ENCODE data around the gene FGD5. TPM values are rescaled to one million over a fixed set of nuclear protein-coding genes. Genes with fewer than 3 reads are reported as not detected.

Gene FGD5
- total and polyA plus RNA-seq, 8 donors, result 25.4 to 49.4 (median 41.7) TPM

DNA sequence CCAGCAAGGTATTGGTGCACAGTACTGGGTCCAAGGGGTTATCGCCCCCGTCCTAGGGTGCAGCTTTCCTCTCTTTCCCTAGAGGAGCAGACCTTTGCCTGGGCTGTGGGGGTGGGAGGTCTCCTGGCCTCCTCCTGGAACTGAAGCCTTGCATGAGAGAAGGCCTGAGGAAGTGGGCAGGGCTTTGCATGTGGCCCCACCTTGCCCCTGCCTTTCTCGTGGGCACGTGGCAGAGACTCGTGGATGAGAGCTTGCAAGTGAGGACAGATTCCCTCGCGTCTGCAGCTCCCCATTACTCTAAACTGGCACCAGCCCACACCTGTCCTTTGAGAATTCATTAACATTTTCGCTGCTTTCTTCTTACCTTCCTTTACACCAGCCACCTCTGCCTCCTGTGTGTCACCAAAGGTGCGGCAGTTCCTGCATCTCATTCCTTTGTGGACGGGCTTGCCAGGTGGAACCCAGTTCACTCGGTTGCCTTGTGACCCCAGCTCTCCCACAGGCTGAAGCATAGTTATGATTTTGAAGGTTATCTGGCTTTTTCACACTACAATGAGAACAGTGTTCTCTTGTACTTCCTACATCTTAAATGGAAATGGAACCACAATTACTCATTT is 87.7 kb downstream of the FGD5 start:
- Histone ChIP-seq H3K27ac (no peak overlapping the region), H3K4me1 (no peaks in the 10 kb centered on the region), H3K4me3 (no peak overlapping the region), H3K9me3 (no peaks in the 10 kb centered on the region), H3K27me3 (no peaks in the 10 kb centered on the region), H3K36me3 (no peaks in the 10 kb centered on the region)
- intact Hi-C loops (cut with DNase I), result no loop called here
- no peak for ATAC-seq
- TF ChIP-seq, protein P1, sequence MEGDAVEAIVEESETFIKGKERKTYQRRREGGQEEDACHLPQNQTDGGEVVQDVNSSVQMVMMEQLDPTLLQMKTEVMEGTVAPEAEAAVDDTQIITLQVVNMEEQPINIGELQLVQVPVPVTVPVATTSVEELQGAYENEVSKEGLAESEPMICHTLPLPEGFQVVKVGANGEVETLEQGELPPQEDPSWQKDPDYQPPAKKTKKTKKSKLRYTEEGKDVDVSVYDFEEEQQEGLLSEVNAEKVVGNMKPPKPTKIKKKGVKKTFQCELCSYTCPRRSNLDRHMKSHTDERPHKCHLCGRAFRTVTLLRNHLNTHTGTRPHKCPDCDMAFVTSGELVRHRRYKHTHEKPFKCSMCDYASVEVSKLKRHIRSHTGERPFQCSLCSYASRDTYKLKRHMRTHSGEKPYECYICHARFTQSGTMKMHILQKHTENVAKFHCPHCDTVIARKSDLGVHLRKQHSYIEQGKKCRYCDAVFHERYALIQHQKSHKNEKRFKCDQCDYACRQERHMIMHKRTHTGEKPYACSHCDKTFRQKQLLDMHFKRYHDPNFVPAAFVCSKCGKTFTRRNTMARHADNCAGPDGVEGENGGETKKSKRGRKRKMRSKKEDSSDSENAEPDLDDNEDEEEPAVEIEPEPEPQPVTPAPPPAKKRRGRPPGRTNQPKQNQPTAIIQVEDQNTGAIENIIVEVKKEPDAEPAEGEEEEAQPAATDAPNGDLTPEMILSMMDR (IDR thresholded peaks at IDR 0.05), result no peak
- DNase-seq, result no peak

DNA sequence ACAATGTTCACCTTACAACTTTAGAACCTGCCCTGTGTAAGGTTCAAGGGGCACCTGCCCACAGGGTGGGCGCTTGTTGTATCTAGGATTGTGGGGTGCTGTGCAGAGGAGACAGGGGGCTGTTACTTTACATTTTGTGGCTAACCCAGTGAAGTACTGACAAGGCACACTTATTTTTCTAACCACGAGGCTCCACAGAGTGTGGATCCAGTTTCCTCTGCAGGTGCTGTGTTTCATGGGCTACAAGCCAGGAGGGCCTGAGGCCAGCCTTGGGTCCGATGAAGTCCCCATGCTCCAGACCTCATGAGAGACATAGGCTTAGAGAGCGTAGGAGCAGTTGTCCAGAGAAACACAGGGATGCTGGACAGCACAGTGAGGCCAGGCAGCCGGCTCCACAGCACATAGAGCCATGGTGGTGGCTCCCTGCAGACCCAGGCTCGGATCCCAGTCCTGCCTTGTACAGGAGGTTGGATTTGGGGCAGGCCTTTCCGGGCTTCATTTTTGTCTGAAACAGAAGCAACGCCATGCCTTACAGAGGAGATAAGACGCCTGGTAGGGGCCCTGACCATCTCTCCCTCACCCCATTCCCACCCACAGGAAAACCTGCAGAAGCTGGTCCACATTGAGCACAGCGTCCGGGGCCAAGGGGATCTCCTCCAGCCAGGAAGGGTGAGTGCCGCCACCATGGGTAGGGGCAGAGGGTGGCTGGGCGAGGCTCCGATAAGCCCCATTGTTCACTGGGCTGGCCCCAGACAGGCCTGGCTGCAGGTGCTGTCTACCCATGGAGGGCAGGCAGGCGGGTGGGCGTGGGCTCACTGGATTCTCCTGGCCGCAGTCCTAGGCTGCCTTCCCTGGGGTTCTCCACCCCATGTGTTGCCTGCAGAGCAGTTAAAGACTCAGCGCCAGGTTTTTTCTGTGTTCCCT is 88.5 kb downstream of the FGD5 start:
- H3K27ac ChIP-seq, result no peak overlapping the region
- no peak overlapping the region for H3K4me3 ChIP-seq

DNA sequence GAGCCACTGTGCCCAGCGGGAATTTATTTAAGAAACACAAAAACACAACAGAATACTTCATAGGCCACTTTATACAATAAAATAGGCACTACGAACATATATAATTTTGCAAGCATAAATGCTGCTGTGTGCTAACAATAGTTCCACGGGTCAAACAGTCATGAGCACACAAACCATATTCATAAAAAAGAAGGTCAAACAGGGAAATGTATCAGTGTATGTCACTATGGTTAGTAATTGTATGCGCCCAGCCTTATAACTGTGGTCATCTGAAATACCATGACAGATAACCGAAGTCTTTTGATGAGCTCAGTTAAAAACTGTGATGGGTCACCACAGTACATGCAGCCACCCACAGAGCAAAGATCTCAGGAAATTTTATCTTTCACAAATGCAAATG is 90.5 kb downstream of the FGD5 start:
- no peak for ATAC-seq

More for the DNA sequence above, 88.5 kb downstream of the FGD5 start:
- Histone ChIP-seq H3K4me1 (no peaks in the 10 kb centered on the region), H3K9me3 (no peaks in the 10 kb centered on the region), H3K36me3 (no peaks in the 10 kb centered on the region), H3K27me3 (no peaks in the 10 kb centered on the region)
- TF ChIP-seq, protein P1 (IDR thresholded peaks at IDR 0.05), result no peak
- intact Hi-C loops (cut with DNase I), result no loop called here
- no peak for ATAC-seq
- no peak for DNase-seq

DNA sequence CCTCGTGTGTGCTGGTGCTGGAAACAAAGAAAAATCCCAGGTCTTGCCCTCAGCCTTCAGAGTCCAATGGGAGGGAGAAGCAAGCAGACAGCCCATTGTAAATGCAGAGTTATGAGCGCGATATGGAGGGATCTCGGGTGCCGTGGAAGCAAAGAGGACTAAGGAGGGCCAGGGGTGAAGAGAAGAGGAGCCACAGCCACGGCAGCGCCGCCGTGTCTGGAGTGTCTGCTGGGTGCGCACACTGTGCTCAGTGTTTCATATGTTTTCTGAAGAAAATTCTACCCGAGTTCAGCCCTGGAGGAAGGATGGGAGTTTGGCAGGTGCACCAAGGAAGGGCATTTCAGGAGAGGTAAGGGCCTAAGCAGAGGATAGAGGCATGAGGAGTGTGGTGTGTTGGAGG is 92.9 kb downstream of the FGD5 start:
- no peaks in the 10 kb centered on the region for H3K27me3 ChIP-seq
- intact Hi-C loops (cut with DNase I), result no loop called here
- H3K4me1 ChIP-seq, result no peaks in the 10 kb centered on the region
- H3K4me3 ChIP-seq, result no peak overlapping the region
- ATAC-seq (no peak), DNase-seq (no peak)
- peaks cover 0 to 9% of the 10 kb centered on the region in 2 donors for H3K36me3 ChIP-seq
- no peaks in the 10 kb centered on the region for H3K9me3 ChIP-seq
- TF ChIP-seq, protein P1 (IDR thresholded peaks at IDR 0.05), result no peak
- H3K27ac ChIP-seq, result no peak overlapping the region

More for the DNA sequence above, 90.5 kb downstream of the FGD5 start:
- Histone ChIP-seq H3K27ac (no peak overlapping the region), H3K36me3 (peaks cover 0 to 4% of the 10 kb centered on the region in 2 donors), H3K4me3 (no peak overlapping the region), H3K9me3 (no peaks in the 10 kb centered on the region), H3K27me3 (no peaks in the 10 kb centered on the region), H3K4me1 (no peaks in the 10 kb centered on the region)
- TF ChIP-seq, protein P1 (IDR thresholded peaks at IDR 0.05), result no peak
- intact Hi-C loops (cut with DNase I), result no loop called here
- DNase-seq, result no peak
